Astrocyte of the spinal cord (primary cell): ENCODE data around the gene PHF24.

Experiments used
- DNase-seq: peaks from one replicate; pipeline ENCODE4 v3.0.0; 2011; ENCODE audit warnings: low read depth, low spot score
- H3K4me3 ChIP-seq: 2 replicates; pipeline ENCODE4 v1.5.1; 2011; ENCODE audit warnings: low read depth, mild to moderate bottlenecking, low read length, moderate library complexity
- CTCF ChIP-seq: IDR thresholded peaks from 2 replicates; pipeline ENCODE4 v1.5.1; 2012; ENCODE audit warnings: low read depth, mild to moderate bottlenecking, low read length, inconsistent platforms
- in situ Hi-C: cut with HindIII; loops from 2 replicates; pipeline ENCODE4 v1.10.0; 2017; ENCODE audit warnings: low sequenced_read_pairs

PHF24 gene

GRCh38 chr9:34982361-34982760 lies 24.3 kb downstream of the PHF24 start:
- H3K4me3 ChIP-seq, result no peak overlapping the region
- in situ Hi-C loops, result no loop called here
- DNase-seq, result no peak
- no peak for TF ChIP-seq CTCF

- no peak overlapping the region for H3K4me3 ChIP-seq
- in situ Hi-C loops, result no loop called here
- no peak for TF ChIP-seq CTCF
- no peak for DNase-seq
Observed at GRCh38 chr9:34983209-34983608, 25.1 kb downstream of the PHF24 start.

GRCh38 chr9:34984049-34984448 lies 26.0 kb downstream of the PHF24 start:
- no peak overlapping the region for H3K4me3 ChIP-seq
- no peak for TF ChIP-seq CTCF
- peak; percentile 40 for DNase-seq
- in situ Hi-C loops, result no loop called here

DNA sequence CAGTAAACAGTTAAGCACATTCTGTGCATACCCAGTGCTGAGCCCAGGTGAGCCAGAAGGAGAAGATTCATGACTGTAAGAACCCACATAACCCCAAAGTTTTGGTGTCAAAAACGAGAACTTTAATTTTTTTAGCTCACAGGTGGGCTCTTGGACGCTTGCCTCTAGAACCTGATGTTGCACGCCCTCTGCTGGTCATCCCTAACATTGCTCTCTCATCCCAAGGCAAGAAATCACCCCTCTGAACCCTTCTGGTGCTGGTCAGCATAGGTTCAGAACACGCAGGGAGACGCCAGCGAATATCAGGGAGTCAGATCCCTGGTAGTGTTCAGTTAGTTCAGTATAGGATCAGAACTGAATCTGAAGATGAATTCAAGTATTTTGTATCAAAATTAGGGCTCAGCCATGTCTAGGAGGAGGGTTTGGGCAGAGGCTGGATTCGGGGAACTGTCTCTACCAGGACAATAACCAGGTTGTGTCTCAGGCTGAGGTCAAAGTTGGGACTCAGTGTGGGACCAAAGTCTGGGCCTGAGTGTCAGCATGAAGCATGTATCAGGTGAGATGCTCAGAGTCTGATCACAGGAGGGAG lies 27.3 kb downstream of the PHF24 start:
- in situ Hi-C loops, result no loop called here
- peak; percentile 55 for DNase-seq
- peak; percentile 88 for TF ChIP-seq CTCF
- no peak overlapping the region for H3K4me3 ChIP-seq

DNA sequence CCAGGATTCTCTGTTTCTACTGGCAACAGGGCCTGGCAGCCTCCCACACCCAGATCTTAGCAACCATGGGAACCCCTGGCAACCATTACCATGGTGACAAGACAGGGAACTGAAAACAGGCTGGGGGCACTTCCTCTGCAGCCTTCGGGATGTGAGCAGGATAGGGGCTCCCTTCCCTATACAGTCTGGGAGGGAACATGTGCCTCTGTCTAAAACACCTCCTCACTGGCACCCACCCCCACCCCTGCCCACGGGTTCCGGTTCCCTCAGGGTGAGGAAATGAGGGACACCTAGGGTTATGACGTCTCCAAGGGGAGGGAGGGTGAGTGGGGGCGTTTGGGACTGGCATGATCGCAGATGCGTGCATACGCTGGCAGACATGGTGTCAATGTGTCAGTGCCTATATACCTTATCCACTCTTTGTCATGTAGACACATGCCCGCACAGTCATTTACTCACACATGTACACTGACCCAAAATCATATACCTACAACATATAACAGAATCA lies 28.5 kb downstream of the PHF24 start:
- in situ Hi-C loops, result no loop called here
- TF ChIP-seq CTCF, result no peak
- no peak overlapping the region for H3K4me3 ChIP-seq
- peak; percentile 18 for DNase-seq

GRCh38 chr9:34987160-34987901 lies 29.2 kb downstream of the PHF24 start:
- DNase-seq, result no peak
- in situ Hi-C loops, result no loop called here
- TF ChIP-seq CTCF, result no peak
- H3K4me3 ChIP-seq, result no peak overlapping the region
